ENCODE measurements around the gene GRK4. TPM values are rescaled to one million over a fixed set of nuclear protein-coding genes. Genes with fewer than 3 reads are reported as not detected.

The GRK4 gene
- polyA plus RNA-seq, 1 of the 3 experiments (the other 2 are of a cell fraction), result 2.7 TPM

- POLR2A ChIA-PET, result no interaction called here
Observed at GRCh38 chr4:2950221-2950989, 13.0 kb upstream of the GRK4 start.

GRCh38 chr4:2953496-2953895 lies 9.9 kb upstream of the GRK4 start:
- Histone ChIP-seq H3K79me2 (ENCODE audit: insufficient read depth) (peaks cover 17% of the 10 kb centered on the region), H3K36me3 (replicated peaks in 1 of 2; ENCODE audit: control insufficient read depth in 1 of 2, insufficient read depth in 2 of 2, low read length in 1 of 2) (peaks cover 46 to 75% of the 10 kb centered on the region in 2 experiments)

More at GRCh38 chr4:2950221-2950989, 13.0 kb upstream of the GRK4 start:
- peaks cover 1% of the 10 kb centered on the region; the same call in 1 of the 2 replicates for H4K20me1 ChIP-seq (ENCODE audit: insufficient read depth)
- H3K36me3 ChIP-seq (replicated peaks in 1 of 2; ENCODE audit: control insufficient read depth in 1 of 2, insufficient read depth in 2 of 2, low read length in 1 of 2), result peaks cover 38 to 74% of the 10 kb centered on the region in 2 experiments
- H3K27ac ChIP-seq (ENCODE audit: low read depth in 2 of 2, low read length in 1 of 2), result no peak overlapping the region; a peak in 1 of 4 replicates
- 95% methylated on average over 15 of the region's 16 CpGs for WGBS (ENCODE audit: low lambda C conversion rate)
- no peaks in the 10 kb centered on the region for H3K9me2 ChIP-seq
- no peak overlapping the region for H2AFZ ChIP-seq (ENCODE audit: low read depth)
- CTCF ChIA-PET, result interaction anchor here (1.4 kb wide), 1 partner anchor 86 kb away, joined by 5 read pairs; no protein-coding TSS in a partner anchor
- no peaks in the 10 kb centered on the region for H3K27me3 ChIP-seq (ENCODE audit: insufficient read depth)
- 0 out of 2 replicates have a peak, but pooled peaks cover 3% of the 10 kb centered on the region for H3K79me2 ChIP-seq (ENCODE audit: insufficient read depth)
- no peak overlapping the region for H3K4me2 ChIP-seq
- TF ChIP-seq SIN3A (IDR thresholded peaks at IDR 0.05; ENCODE audit: borderline replicate concordance, low read depth, low read length) (no peak), EP300 (IDR thresholded peaks at IDR 0.05; ENCODE audit: borderline replicate concordance in 1 of 2, low read depth in 1 of 2, low read length in 1 of 2) (no peak), GABPA (IDR thresholded peaks at IDR 0.05; ENCODE audit: low read depth) (no peak), TEAD4 (IDR thresholded peaks at IDR 0.05; ENCODE audit: borderline replicate concordance, insufficient read depth) (no peak), JUND (IDR thresholded peaks at IDR 0.05) (no peak), RCOR1 (IDR thresholded peaks at IDR 0.05; ENCODE audit: low read length) (no peak), FOXM1 (IDR thresholded peaks at IDR 0.05; ENCODE audit: low read depth) (no peak), TCF12 (IDR thresholded peaks at IDR 0.05) (no peak), CHD2 (IDR thresholded peaks at IDR 0.05; ENCODE audit: low read length, partially characterized antibody) (no peak), MAX (IDR thresholded peaks at IDR 0.05; ENCODE audit: low read depth) (no peak)
- H3K4me1 ChIP-seq (ENCODE audit: control insufficient read depth in 1 of 2, insufficient read depth in 2 of 2, low read depth in 1 of 2, low read length in 1 of 2), result no peaks in the 10 kb centered on the region
- H3K4me3 ChIP-seq (ENCODE audit: low read depth in 2 of 2, low read length in 1 of 2), result no peak overlapping the region
- no peak for DNase-seq
- no peak overlapping the region for H3K9ac ChIP-seq
- H3F3A ChIP-seq (replicated peaks; ENCODE audit: insufficient read depth), result peaks cover 13% of the 10 kb centered on the region
- H3K9me3 ChIP-seq, result no peaks in the 10 kb centered on the region

More at GRCh38 chr4:2953496-2953895, 9.9 kb upstream of the GRK4 start:
- Histone ChIP-seq H3K4me3 (ENCODE audit: low read depth in 2 of 2, low read length in 1 of 2) (no peak overlapping the region), H2AFZ (ENCODE audit: low read depth) (no peak overlapping the region), H3K9me2 (no peaks in the 10 kb centered on the region), H3F3A (replicated peaks; ENCODE audit: insufficient read depth) (peaks cover 23% of the 10 kb centered on the region), H3K4me1 (ENCODE audit: control insufficient read depth in 1 of 2, insufficient read depth in 2 of 2, low read depth in 1 of 2, low read length in 1 of 2) (no peaks in the 10 kb centered on the region), H3K9ac (no peak overlapping the region), H3K4me2 (no peak overlapping the region), H4K20me1 (ENCODE audit: insufficient read depth) (peaks cover 13% of the 10 kb centered on the region; the same call in 1 of the 2 replicates), H3K27ac (ENCODE audit: low read depth in 2 of 2, low read length in 1 of 2) (no peak overlapping the region), H3K27me3 (ENCODE audit: insufficient read depth) (no peaks in the 10 kb centered on the region), H3K9me3 (no peaks in the 10 kb centered on the region)
- 83% methylated on average over 6 of the region's 6 CpGs for WGBS (ENCODE audit: low lambda C conversion rate)
- POLR2A ChIA-PET, result interaction anchor here (1.6 kb wide), 1 partner anchor 10 kb away, joined by 3 read pairs; the partner anchor contains the start of gene GRK4
- DNase-seq, result no peak
- no peak for TF ChIP-seq YY1 (IDR thresholded peaks at IDR 0.05; ENCODE audit: low read depth)
- no peak for TF ChIP-seq TEAD4 (IDR thresholded peaks at IDR 0.05; ENCODE audit: borderline replicate concordance, insufficient read depth)
- TF ChIP-seq FOXM1 (IDR thresholded peaks at IDR 0.05; ENCODE audit: low read depth), result no peak
- no peak for TF ChIP-seq NRF1 (IDR thresholded peaks at IDR 0.05; ENCODE audit: low read depth, low read length)
- TF ChIP-seq TAF1 (IDR thresholded peaks at IDR 0.05; ENCODE audit: borderline replicate concordance, low read depth, low read length), result no peak
- no peak for TF ChIP-seq RFX5 (IDR thresholded peaks at IDR 0.05; ENCODE audit: low read length)
- CTCF ChIA-PET, result interaction anchor here (1.1 to 3.9 kb wide), 4 partner anchors 9 to 94 kb away, joined by 3 to 30 read pairs (median 4); partner anchors contain the start of genes GRK4 and NOP14
